Cardiac fibroblast (primary cell): Measurements from ENCODE around the gene POMGNT2.

Source experiments
- DNase-seq, 2 donors: peaks; one replicate each; pipeline versions ENCODE4 v3.0.0 to v3.0.0-alpha.2; 2010; ENCODE audit warnings: low read depth in 2 of 2
- H3K4me3 ChIP-seq, 2 donors: replicated peaks in 1 of 2; 1 replicate in 1 of 2; 2 replicates in 1 of 2; pipeline ENCODE4 v1.5.1; 2011; ENCODE audit warnings: low read depth in 2 of 2, low read length in 2 of 2, mild to moderate bottlenecking in 2 of 2, moderate library complexity in 1 of 2
- CTCF ChIP-seq: IDR thresholded peaks from one replicate; pipeline ENCODE4 v1.5.1; 2011; ENCODE audit warnings: low read depth, mild to moderate bottlenecking, low read length, inconsistent platforms

Gene POMGNT2

DNA sequence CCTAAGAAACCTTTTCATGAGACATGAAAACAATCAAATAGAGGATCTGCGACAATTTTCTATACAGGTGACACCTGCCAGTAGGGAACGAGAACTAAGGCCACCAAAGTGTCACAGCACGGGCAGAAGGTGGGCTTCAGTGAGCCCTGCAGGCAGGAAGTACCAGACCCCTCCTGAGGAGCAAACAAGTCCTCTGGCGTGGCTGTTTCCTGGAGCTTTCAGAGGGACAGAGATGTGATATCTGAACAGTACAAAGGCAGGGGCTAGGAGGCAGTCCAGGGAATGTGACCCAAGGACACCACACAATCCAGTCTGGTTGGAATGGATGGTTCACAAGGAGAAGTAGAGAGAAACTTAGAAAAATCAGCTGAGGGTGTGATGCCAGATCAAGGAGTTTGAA is 16.8 kb downstream of the POMGNT2 start:
- no peak for TF ChIP-seq CTCF
- H3K4me3 ChIP-seq, result no peak overlapping the region

DNA sequence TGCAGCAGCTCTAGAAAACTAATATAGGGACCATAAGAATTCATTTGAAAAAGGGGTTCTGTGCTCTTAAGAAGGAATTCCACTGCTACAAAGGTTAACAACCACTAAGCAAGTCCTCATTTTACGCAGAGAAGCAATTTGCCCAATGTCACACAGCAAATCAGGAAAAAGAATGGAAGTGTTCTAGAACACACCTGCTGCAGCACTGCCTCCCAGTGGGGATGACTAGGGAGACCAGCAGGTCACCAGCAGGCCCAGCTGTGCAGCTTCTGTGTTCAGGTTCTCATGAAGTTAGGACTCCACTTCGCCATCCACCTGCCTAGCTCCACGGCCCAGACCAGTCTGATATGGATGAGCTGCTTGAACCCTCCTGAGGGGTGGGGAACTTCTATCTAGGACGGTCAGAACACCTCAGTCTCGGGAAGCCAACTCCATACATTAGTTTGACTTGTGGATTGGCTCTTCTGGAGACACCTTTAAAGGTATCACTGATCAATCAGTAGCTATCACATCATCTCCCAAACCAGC is 18.6 kb downstream of the POMGNT2 start:
- H3K4me3 ChIP-seq, result no peak overlapping the region
- DNase-seq, result peak in 1 of 2 donors; percentile 13
- no peak for TF ChIP-seq CTCF

More for the DNA sequence above, 16.8 kb downstream of the POMGNT2 start:
- no peak for DNase-seq

- no peak overlapping the region for H3K4me3 ChIP-seq
- TF ChIP-seq CTCF, result no peak
- DNase-seq, result no peak
These were observed 19.3 kb downstream of the POMGNT2 start for GRCh38 chr3:43086460-43087165.

GRCh38 chr3:43082457-43082856 is 23.4 kb downstream of the POMGNT2 start:
- no peak for DNase-seq
- no peak overlapping the region for H3K4me3 ChIP-seq
- TF ChIP-seq CTCF, result no peak

- no peak for TF ChIP-seq CTCF
- DNase-seq, result no peak
- H3K4me3 ChIP-seq, result no peak overlapping the region
These were observed 24.1 kb downstream of the POMGNT2 start for GRCh38 chr3:43081796-43082195.

DNA sequence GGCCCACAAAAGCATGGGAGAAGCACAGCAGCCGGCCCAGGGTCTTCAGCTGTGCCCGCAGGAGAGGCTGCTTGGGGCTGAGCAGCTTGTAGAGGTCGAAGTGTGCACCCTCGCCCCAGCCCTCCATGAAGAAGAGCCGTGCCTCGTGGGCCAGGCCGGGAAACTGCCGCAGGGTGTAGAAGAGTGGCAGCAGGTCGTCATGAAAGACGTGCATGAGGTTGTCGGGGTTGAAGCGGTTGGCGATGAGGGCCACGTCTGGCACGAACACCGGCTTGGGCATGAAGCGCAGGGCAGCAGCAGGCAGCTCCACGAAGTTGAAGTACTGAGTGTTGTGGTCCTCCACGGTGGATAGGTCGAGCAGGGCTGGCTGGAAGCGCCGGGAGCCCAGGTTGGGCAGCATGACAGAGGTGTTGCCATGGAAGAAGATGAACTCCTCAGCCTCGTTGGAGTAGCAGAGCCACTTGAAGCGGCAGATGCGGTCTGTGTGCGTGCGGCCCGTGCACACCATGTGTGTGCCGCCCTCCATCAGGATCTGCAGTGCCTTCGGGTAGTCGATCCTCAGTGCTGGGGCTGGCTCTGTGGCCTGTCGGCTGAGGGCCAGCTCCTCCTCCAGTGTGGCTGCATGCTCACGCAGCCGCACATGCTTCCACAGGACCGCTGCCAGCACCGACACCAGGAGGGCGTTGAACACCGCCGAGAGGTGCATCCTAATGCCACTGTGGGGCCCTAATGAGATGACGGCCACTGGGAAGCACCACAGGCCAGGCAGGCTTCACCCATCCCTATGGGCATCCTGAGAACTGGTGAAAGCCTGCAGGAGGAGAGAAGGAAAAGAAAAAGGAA is 24.9 kb downstream of the POMGNT2 start:
- TF ChIP-seq CTCF, result no peak
- DNase-seq, result no peak

More for the DNA sequence above, 24.9 kb downstream of the POMGNT2 start:
- H3K4me3 ChIP-seq, result no peak overlapping the region
